Stromal cell of bone marrow (primary cell): Measurements from ENCODE around the gene GALNT13.
"Not testable (repeated sequence)": the region's sequence is repeated elsewhere in the genome, so short reads cannot be mapped to it uniquely, and the experiment has no call there.

ENCODE experiments used
- DNase-seq: peaks from one replicate; pipeline ENCODE4 v3.0.0-alpha.2; 2012; ENCODE audit warnings: low read depth

Gene GALNT13

DNA sequence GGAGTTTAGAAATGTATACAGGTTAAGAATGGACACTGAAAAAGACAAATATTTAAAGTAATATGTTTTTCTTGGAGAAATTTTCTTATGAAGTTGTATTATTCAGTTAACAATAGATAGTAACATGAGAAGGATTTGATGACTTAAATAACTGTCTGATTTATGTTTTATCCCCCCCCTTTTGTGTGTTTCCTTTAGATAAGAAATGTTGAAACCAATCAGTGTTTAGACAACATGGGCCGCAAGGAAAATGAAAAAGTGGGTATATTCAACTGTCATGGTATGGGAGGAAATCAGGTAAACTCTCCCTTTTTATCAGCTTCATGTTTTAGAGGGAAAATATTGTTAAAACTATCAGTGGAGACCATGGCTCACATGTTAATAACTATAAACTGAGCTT is 537.1 kb downstream of the GALNT13 start:
- no peak for DNase-seq

DNA sequence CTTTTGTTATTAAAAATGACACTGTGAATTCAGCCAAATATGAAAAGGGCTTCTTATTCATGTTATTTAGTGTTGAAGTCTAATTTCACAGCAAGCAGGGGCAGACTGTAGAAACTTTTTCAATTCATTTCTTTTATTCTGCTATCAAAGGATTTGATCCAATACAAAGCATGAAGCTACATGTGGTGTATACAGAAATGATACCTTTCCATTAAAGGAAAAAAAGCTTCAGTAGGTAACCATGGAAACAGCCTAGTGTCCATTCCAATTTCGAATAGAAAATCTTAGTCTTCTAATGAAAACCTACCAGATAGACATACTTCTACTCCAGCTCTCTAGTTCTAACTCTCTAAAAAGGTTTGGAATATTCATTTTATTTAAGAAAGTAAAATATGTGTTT is 550.5 kb downstream of the GALNT13 start:
- DNase-seq = no peak

DNA sequence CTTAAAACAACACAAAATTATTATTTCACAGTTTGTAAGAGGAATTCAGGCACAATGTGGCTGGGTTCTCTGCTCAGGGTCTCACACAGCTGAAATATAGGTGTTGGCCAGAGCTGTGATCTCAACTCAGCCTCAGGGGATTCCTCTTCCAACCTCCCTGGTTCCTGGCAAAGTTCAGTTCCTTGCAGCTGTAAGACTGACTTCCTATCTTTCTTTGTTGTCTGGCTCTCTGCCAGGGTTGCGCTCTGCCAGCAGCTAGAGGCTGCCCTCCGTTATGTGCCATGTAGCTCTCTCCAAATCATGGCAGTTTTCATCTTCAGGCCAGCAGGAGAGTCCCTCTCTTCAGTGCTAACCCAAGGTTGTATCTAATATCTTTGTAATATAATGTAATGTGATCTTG is 554.3 kb downstream of the GALNT13 start:
- DNase-seq = no peak

DNA sequence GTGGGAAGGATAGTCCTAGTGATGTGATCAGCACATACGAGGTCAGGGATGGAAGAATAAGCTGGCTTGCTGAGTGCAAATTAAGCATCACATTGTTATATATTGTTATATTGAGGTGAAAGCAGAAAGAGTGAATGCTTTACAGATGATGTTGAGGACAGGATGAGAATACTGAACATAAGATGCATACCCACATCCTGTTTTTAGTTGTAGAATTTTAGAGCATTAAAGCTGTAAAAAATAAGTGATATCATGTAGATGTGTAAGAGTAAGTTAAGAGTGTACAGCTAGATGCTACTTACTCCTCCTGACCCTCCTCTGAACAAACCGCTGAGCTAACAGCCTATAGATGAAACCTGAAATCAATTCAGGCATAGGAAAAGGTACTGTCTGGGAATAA is 555.7 kb downstream of the GALNT13 start:
- no peak for DNase-seq

DNA sequence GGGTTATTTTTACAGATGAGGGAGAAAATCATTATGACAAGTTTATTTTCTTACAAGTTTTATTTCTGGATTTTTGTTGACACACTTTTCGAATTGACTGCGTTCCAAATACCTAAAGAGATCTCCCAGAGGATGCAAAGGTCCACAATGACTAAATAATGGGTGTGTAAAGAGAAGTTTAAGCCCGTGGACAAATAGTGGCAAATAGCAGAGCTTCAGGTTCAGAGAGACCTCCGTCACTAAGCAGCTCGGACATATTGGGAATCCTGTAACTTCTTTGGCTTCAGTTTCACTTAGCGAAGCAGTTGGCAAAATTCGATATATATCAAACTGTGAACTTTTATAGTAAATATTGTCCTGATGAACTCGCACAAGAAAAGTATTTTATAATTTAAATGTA is 556.3 kb downstream of the GALNT13 start:
- DNase-seq = no peak

DNA sequence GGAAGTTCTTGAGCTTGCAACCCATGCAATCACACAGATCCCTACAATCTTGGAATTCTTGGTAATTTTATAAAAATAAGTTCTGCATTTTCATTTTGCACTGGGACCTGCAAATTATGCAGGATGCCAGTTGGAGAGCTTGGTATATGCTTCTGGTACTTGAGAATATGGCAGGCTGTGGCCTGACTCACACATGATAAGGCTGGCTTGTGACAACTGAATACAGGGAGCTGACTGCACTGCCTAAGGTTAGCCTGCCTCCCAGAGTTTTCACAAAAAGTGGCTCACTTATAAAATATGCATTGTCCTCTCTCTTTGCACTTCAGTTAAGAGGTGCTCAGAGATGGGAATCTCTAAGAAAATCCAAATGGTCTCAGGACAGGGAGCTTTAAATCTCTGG is 561.3 kb downstream of the GALNT13 start:
- no peak for DNase-seq

DNA sequence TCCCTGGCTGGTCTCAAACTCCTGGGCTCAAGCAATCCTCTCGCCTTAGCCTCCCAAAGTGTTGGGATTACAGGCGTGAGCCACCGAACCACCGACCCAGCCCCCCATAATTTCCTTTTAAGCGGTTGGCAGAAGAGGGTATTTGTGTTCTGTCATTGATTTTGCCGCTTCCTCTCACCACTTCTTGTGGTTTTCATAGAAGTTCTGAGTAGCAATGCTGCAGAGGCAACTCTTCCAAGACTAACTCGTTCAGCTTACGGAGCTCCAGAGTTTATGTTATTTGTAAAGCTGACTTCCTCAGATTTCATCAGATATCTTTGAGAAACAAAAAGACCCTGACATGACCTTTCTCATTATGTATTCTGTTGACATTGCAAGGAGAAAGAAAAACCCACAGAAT is 565.4 kb downstream of the GALNT13 start:
- no peak for DNase-seq

DNA sequence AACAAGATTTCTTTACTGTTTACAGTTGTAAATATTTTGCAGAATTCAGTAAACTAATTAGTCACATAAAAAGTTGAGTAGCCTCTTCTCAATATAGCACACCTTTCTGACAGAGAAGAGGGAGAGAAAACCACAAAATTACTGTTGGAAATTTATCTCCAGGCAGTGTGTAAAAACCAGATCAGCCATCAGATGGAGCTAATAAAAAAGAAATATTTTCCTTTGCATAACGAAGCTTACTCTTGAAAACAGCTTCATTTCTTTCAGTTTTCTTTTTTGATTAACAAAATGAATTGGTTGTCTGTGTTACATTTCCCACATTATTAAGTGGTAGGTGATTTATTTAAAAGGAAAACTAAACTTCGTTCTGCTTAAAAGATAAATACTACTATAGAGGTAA is 567.4 kb downstream of the GALNT13 start:
- DNase-seq = no peak

DNA sequence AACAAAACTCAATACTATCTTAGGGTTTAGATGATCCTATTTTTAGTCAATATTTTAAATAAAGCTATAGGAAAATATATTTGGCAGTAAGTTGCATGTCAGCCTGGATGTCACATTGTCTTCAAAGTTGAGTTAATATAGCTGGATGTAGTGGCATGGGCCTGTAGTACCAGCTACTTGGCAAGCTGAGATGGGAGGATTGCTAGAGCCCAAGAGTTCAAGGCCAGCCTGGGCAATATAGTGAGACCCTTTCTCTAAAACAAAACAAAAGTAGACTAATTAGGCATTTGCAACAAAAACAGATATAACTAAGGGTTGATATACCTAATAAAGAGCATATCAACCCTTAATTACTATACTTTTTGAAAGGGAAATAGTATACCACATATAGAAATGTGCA is 572.2 kb downstream of the GALNT13 start:
- no peak for DNase-seq

DNA sequence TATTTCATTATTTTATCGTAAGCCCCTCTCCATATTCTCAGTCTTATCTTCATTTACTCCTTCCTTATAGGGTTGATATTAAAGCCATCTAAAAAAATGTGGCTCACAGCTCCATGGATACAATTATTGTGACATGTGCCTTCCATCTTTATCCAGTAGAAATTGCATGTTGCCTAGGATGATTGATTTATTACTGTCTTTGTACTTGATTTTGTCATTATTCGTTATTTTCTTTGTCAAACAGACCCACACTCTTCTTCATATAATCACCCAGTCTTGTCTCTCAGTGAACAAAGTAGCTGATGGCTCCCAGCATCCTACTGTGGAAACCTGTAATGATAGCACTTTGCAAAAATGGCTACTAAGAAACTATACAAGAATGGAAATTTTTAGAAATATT is 574.6 kb downstream of the GALNT13 start:
- DNase-seq = no peak

DNA sequence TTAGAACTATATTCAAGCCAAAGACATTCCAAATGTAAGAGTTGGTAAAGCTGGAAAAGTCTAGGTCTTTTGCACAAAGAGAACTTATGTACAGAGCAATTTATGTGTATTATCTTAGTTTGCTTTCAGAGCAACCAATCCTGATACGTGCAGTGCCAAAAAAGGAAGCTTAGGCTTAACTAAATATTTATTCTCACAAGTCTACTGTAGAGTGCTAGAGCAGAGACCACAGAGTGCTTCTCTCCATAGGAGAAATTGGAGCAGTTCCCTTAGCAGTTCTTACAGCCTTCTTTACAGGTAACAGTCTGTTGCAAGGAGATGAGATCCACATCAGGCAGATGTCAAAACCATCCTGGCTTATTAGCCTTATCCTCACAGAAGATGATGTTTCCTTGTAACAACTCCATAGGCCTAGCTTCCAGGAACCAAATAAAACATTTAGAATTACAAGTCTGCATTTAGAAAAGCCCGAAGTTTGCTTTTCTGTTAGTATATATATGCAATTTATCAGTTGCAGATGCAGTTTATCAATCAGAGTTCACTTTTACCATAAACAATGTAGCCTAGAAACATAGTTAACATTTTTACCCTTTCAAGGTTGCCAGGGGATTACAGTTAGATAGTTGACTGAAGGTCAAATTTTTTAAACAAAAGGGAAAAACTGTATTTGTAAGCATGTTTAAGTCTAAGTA is 576.2 kb downstream of the GALNT13 start:
- DNase-seq = no peak

DNA sequence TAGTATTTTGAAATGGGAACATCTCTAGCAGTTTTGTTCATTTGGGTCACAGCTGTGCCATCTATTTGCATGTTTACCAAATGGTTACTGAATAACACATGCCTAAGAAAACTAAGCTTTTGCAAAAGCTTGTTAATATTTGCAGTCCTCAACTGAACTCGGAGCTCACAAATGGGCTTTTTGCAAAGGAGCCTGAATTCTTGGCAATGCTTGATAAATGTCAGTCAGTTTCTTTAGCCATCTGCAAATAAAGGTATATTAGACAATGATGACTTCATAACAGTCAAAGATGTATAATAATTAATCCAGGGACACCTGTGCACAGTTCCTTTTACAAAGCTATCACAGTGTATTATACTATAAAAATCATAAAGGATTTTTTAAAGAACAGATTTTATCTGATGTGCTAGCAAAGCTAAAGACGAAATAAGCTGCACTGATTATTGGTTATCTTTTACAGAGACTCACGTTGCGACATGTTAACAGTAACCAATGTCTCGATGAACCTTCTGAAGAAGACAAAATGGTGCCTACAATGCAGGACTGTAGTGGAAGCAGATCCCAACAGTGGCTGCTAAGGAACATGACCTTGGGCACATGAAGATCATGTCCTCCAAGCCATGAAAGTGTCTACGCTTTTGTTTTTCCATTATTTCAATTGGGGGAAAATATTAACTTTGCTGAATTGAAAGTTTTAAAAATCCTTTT is 578.4 kb downstream of the GALNT13 start:
- no peak for DNase-seq

DNA sequence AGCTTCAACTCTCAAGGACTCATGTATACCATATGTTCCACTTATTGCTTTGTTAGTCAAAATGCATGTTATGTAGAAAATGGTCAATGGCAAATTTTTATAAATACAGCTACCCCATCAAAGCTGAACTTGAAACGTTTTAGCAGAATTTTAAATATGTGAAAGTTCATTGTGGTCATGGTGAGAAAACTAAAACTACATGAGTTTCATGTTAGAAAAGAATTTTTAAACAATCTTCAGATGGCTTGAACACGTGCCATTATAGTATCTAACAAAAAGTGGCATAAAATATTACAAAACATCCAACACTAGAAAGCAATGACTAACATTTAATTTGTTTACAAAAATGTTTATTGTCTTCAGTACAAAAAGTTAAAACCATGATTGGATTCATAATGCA is 580.7 kb downstream of the GALNT13 start:
- DNase-seq = no peak

DNA sequence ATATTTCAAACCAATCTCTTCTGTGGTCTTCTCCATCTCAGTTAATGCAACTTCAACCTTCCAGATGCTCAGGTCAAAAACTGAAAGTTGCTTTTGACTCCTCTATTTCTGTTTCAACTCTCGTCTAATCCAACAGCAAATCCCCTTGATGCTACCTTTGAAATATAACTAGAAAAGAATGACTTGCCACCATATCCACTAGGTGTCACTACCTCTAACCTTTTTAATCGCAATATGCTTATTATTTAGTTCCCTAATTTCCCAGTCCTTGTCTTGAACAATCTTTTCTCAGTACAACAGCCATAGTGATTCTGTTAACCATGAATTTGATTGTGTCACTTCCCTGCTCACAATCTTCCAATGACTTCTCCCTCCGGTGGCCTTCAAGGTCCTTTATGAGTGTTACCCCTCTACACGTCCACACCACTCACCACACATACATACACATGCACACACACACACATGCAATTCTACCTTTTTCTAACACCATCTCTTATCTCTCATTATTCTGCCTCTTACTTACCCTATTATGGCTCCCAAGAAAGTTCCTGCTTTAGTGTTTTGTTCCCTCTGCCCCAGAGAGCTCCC is 581.3 kb downstream of the GALNT13 start:
- no peak for DNase-seq

DNA sequence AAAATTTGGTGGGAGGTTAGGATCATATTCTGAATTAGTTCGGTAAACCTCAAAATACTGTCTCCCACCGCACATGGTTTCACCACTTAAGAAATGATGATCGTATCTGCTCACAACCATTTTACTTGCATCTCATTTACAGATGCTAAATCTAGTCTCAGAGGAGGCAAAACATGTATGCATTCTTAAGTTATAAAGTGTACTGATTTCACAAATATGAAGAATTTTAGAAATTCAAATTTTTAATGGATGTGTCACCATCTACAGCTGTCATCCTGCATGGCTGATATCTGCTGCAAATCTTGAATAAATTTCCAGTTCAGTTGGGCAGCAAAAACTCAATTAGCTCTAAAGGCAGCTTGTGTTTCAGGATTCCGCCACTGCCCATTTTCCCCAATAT is 583.4 kb downstream of the GALNT13 start:
- DNase-seq = no peak

DNA sequence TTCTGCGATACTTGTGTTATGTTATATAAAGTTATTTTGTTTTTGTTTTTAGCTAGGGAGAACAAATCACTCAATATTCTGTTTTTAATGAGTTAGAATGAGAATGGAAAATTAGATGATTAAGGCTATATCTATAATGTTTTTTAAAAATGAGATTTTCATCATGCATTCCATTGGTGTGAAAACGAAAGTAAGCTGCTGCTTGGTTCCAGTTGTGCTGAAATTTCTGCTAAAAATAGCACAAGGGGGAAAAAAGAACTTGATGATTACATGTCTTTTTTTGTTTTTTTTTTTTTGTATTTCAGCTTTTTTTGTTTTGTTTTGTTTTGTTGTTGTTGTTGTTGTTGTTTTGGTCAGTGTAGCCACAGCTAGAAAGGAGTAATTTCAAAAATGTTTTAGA is 584.1 kb downstream of the GALNT13 start:
- peak; percentile 9 for DNase-seq

DNA sequence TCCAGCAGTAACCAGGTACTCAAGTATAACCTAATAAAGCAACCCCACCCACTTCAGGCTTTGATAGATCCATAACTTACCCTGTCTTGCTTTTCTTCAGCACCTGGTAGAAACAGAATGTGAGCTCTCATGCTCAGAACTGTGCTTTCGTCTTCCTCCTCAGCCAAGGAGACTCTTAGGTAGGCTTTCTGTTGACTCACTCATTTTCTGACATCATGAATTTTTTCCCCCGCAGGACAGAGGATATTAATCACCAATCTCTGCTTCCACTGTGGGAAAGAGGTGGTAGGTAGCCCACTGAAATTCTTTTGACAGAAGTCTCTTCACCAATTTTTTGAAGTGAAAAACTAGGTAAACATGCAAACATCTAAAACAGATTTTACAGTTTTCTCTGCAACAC is 585.6 kb downstream of the GALNT13 start:
- no peak for DNase-seq

DNA sequence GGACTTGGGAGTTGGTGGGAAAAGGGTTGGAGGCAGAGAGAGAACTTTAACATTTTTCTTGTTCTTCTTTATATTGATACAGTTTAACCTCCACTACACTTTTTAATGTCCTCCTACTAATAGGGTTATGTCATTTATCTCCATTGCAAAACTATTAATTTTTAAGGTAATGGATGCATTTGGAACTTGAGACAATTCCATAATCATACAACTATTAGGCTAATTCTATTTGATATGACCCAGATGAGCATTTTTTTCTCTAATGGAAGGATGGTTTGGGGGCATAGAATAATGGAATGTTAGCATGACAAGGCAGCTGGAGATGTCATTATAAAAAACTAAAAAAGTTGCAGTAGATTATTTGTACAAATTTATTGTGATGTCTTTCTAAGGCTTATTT is 587.6 kb downstream of the GALNT13 start:
- no peak for DNase-seq

DNA sequence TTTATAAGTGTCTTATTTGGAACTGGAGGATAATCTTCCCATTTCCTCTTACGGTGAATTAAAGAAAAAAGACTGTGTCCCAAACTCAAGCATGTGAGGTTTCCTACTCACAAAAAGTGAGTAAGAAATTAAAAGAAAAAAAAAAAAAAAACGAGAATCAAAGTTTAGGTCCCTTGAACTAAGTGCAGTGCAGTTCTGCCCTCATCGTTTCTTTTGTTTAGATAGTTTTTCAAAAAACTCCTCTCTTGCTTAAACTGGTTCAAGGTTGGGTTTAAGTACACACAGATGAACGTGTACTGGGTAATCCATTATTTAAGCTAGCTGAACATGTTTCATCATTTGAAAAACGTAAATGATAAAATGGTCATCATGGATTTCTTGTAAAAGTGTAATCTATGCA is 590.9 kb downstream of the GALNT13 start:
- no peak for DNase-seq

DNA sequence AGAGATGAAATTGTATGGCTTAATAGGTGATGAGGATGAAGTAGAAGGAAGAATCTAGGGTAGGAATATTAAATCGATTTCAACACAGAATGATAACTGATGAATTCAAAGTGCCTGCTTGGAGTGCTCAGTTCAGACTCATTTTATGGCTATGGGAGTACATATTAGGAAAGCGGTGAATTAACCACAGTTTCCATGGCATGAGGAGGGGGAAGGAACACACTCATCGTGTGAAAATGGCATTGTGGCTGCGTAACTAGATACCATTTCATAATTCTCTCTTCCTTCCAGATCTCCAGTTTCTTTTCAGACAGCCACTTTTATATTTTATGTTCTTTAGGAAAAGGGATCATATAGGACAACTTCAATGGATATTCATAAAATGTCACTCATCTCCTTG is 594.5 kb downstream of the GALNT13 start:
- DNase-seq = peak; percentile 21

DNA sequence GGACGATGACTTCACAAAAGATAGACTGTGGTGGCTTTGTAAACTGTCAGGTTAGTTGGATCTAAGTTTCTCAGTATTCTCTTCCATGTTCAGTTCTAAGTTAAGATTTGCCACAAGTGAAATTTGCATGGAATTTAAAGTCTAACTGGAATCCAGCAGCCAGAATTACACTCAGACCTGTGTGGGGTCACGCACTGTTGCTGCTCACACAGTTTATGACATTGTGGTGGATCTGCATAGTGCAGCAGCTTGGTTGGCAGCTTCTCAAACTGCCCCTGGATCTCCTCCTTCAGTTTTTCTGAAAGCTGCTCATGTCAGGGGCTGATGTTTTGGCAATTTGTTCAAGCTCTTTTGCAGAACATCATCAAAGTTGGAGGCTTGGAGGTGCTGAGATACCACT is 598.7 kb downstream of the GALNT13 start:
- no peak for DNase-seq

DNA sequence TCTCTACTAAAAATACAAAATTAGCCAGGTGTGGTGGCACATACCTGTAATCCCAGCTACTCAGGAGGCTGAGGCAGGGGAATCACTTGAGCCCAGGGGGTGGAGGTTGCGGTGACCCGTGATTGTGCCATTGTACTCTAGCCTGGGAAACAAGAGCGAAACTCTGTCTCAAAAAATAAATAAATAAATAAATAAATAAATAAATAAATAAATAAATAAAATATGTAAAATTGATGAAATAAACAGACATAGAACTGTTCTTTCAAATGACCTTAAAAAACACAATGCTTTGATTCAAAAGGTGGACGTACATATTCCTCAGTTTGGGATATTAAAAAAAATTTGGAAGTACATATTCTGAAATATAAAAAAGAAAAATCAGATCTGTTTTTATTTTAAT is 599.8 kb downstream of the GALNT13 start:
- not testable (repeated sequence) for DNase-seq

DNA sequence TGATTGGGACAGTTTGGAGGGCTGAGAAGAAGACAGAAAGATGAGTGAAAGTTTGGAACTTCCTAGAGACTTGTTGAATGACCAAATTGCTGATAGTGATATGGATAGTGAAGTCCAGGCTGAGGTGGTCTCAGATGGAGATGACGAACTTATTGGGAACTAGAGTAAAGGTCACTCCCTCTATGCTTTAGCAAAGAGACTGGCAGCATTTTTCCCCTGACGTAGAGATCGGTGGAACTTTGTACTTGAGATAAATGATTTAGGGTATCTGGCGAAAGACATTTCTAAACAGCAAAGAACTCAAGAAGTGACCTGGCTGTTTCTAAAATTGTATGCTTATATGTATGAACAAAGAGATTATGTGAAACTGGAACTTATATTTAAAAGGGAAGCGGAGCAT is 605.6 kb downstream of the GALNT13 start:
- DNase-seq = no peak

DNA sequence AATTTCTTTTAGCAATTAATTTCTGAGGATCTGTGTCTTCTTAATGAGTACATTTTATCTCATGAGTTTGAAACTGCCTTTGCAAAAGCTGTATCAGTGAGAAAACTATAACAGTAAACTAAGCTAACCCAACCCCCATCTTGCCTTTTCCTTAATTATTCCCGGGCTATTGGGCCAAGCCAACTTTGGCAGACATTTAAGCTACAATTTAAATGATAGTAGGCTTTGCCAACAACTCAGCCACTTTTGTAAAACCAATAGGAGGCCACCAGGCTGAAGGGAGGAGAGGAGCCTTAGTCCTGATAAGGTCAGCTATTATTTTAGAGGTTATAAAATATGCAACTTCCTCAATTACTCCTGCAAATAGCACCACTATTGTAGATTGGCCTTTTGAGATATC is 608.8 kb downstream of the GALNT13 start:
- no peak for DNase-seq
